ENCODE results near the gene TMEM45A. TPM values are rescaled to one million over a fixed set of nuclear protein-coding genes. Genes with fewer than 3 reads are reported as not detected.

TMEM45A gene
- total and polyA plus RNA-seq, 7 donors: 1.4 to 23.9 (median 12.2) TPM

DNA sequence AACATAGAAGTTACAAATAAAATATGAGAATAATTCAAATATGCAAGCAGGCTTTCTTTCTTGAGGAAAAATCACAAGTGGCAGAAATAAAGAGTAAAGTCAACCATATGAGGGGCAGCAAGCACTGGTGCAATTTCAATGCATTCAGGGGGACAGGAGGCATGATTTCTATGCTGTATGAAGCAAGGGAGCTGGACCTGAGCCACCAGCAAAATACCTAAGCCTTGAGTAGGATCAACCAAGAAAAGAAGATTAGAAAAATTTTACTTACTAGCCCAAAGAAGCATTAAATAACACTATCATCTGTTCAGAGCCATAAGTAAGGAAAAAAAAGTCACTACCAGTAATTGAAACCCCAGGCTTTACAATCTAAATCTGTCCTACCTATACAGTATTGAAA lies 123.3 kb downstream of the TMEM45A start:
- Histone ChIP-seq H3K9me3 (no peaks in the 10 kb centered on the region), H3K27me3 (no peaks in the 10 kb centered on the region), H3K36me3 (no peaks in the 10 kb centered on the region), H3K27ac (no peak overlapping the region), H3K4me1 (no peaks in the 10 kb centered on the region), H3K4me3 (no peak overlapping the region)
- no peak for TF ChIP-seq EP300 (IDR thresholded peaks at IDR 0.05)
- TF ChIP-seq POLR2A (IDR thresholded peaks at IDR 0.05): no peak
- TF ChIP-seq, protein P1, sequence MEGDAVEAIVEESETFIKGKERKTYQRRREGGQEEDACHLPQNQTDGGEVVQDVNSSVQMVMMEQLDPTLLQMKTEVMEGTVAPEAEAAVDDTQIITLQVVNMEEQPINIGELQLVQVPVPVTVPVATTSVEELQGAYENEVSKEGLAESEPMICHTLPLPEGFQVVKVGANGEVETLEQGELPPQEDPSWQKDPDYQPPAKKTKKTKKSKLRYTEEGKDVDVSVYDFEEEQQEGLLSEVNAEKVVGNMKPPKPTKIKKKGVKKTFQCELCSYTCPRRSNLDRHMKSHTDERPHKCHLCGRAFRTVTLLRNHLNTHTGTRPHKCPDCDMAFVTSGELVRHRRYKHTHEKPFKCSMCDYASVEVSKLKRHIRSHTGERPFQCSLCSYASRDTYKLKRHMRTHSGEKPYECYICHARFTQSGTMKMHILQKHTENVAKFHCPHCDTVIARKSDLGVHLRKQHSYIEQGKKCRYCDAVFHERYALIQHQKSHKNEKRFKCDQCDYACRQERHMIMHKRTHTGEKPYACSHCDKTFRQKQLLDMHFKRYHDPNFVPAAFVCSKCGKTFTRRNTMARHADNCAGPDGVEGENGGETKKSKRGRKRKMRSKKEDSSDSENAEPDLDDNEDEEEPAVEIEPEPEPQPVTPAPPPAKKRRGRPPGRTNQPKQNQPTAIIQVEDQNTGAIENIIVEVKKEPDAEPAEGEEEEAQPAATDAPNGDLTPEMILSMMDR (IDR thresholded peaks at IDR 0.05): no peak
- TF ChIP-seq POLR2AphosphoS5 (IDR thresholded peaks at IDR 0.05): no peak
- DNase-seq: no peak
- intact Hi-C loops (cut with DNase I): no loop called here

DNA sequence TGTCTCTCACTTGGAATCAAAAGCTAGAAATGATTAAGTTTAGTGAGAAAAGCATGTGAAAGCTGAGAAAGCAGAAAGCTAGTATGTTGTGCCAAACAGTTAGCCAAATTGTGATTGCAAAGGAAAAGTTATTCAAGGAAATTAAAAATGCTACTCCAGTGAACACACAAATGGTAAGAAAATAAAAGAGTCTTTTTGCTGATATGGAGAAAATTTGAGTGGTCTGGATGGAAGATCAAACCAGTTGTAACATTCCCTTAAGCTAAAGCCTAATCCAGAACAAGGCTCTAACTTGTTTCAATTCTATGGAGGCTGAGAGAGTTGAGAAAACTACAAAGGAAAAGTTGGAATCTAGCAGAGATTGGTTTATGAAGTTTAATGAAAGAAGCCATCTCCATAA lies 128.8 kb downstream of the TMEM45A start:
- H3K27ac ChIP-seq: no peak overlapping the region
- no peaks in the 10 kb centered on the region for H3K27me3 ChIP-seq
- intact Hi-C loops (cut with DNase I): no loop called here
- H3K9me3 ChIP-seq: no peaks in the 10 kb centered on the region
- H3K4me3 ChIP-seq: no peak overlapping the region
- no peaks in the 10 kb centered on the region for H3K4me1 ChIP-seq
- TF ChIP-seq, protein P1 (IDR thresholded peaks at IDR 0.05): no peak
- TF ChIP-seq EP300 (IDR thresholded peaks at IDR 0.05) (no peak), POLR2AphosphoS5 (IDR thresholded peaks at IDR 0.05) (no peak), POLR2A (IDR thresholded peaks at IDR 0.05) (no peak)
- H3K36me3 ChIP-seq: no peaks in the 10 kb centered on the region
- no peak for DNase-seq

Other genes with a start within 250 kb of the TMEM45A start
- gene TBC1D23, start 231.6 kb upstream of the TMEM45A start, total RNA-seq: 10 to 100 TPM; 31.3 to 34.9 (median 32.7) TPM
- gene TBC1D23, start 231.6 kb upstream of the TMEM45A start, polyA plus RNA-seq: 10 to 100 TPM; 16.0 to 28.9 (median 18.0) TPM
- gene NIT2, start 157.9 kb upstream of the TMEM45A start, total RNA-seq: 10 to 100 TPM; 17.5 to 28.2 (median 23.6) TPM
- gene NIT2, start 157.9 kb upstream of the TMEM45A start, polyA plus RNA-seq: 10 to 100 TPM; 12.0 to 22.0 (median 18.6) TPM
- gene TOMM70, start 91.5 kb upstream of the TMEM45A start, total RNA-seq: 10 to 100 TPM; 49.6 to 54.9 (median 51.9) TPM
- 10 to 100 TPM; 17.4 to 28.0 (median 22.7) TPM for gene TOMM70, start 91.5 kb upstream of the TMEM45A start, polyA plus RNA-seq
- gene LNP1, start 91.1 kb upstream of the TMEM45A start, total RNA-seq: 1 to 10 TPM; 2.2 to 3.6 (median 3.1) TPM
- 1 to 10 TPM in 2 of 3 donors, under 1 TPM in 1; 0.69 to 3.0 (median 1.5) TPM for gene LNP1, start 91.1 kb upstream of the TMEM45A start, polyA plus RNA-seq
- gene ADGRG7, start 117.0 kb downstream of the TMEM45A start, total RNA-seq: not detected
- 1 to 10 TPM; 1.2 to 7.4 (median 1.4) TPM for gene ADGRG7, start 117.0 kb downstream of the TMEM45A start, polyA plus RNA-seq
- 10 to 100 TPM; 52.0 to 64.9 (median 55.0) TPM for gene TFG, start 216.9 kb downstream of the TMEM45A start, total RNA-seq
- gene TFG, start 216.9 kb downstream of the TMEM45A start, polyA plus RNA-seq: 100 to 1,000 TPM in 1 of 3 donors, 10 to 100 TPM in 2; 83.5 to 139 (median 94.9) TPM